Lower leg skin (tissue), 4 donors: ENCODE measurements around the gene CYTH2. TPM values are rescaled to one million over a fixed set of nuclear protein-coding genes. Genes with fewer than 3 reads are reported as not detected.
"Not testable (repeated sequence)": the region's sequence is repeated elsewhere in the genome, so short reads cannot be mapped to it uniquely, and the experiment has no call there.

ENCODE experiments used
- DNase-seq, 2 donors: peaks; one replicate each; pipeline ENCODE4 v3.0.0-alpha.2; 2019; ENCODE audit warnings: low spot score in 2 of 2
- H3K4me3 ChIP-seq: fragments of 200-600 bp; sonication (generic); 2 replicates; pipeline ENCODE4 v1.5.1; 2017; ENCODE audit warnings: mild to moderate bottlenecking, low read depth; ENCODE audit not compliant: poor library complexity, severe bottlenecking
- POLR2A ChIP-seq, 2 donors: fragments of 450-650 bp; IDR thresholded peaks; one replicate each; pipeline ENCODE4 v1.6.1; 2016 to 2017; ENCODE audit warnings: antibody characterized with exemption in 2 of 2, mild to moderate bottlenecking in 1 of 2, moderate library complexity in 1 of 2
- WGBS, 2 donors: methylation state at CpG; one replicate each; pipeline ENCODE4 v1.1.5; 2018; 5-methylcytosine and 5-hydroxymethylcytosine counted together
- intact Hi-C: fragments of 100-400 bp; cut with DNase I; formaldehyde crosslinking; loops from one replicate; pipeline ENCODE4 v1.15.0; 2023; ENCODE audit warnings: low total_unique reads
- total RNA-seq, 4 donors: library from RNA; depleted of rRNA; stranded (reverse); fragments of >200 nt; gene quantifications; one replicate each; pipeline ENCODE4 v1.1.0, GENCODE V29; 2016
- TF ChIP-seq, protein P1 (sequence below), 3 donors: fragments of 450-650 bp; IDR thresholded peaks; one replicate each; pipeline ENCODE4 v1.5.1; 2016; ENCODE audit warnings: antibody characterized with exemption in 3 of 3, mild to moderate bottlenecking in 3 of 3, moderate library complexity in 2 of 3

Gene CYTH2
- total RNA-seq, 4 donors from 2014 or later: 67.7 to 162 (median 78.2) TPM

DNA sequence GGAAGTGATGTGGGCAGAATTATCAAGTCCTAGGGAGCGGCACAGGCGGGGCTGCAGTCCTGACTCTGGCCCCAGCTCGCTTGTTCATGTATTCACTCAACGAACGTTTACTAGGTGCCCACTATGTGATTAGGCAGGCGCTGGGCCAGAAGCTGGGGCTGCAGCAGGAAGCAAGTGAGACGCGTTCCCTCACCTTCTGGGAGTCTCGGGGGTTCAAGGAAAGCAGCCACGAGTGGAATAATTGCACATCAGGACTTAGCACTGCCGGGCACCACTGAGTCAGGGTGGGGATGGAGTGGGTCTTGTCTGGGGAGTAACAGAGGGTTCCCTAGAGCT is 44.9 kb downstream of the CYTH2 start:
- no peak overlapping the region for H3K4me3 ChIP-seq
- intact Hi-C loops: no loop called here
- 50 to 58% methylated on average over 11 of the region's 11 CpGs for WGBS, 2 donors
- DNase-seq: no peak
- TF ChIP-seq POLR2A (IDR thresholded peaks at IDR 0.05): no peak
- TF ChIP-seq, protein P1, sequence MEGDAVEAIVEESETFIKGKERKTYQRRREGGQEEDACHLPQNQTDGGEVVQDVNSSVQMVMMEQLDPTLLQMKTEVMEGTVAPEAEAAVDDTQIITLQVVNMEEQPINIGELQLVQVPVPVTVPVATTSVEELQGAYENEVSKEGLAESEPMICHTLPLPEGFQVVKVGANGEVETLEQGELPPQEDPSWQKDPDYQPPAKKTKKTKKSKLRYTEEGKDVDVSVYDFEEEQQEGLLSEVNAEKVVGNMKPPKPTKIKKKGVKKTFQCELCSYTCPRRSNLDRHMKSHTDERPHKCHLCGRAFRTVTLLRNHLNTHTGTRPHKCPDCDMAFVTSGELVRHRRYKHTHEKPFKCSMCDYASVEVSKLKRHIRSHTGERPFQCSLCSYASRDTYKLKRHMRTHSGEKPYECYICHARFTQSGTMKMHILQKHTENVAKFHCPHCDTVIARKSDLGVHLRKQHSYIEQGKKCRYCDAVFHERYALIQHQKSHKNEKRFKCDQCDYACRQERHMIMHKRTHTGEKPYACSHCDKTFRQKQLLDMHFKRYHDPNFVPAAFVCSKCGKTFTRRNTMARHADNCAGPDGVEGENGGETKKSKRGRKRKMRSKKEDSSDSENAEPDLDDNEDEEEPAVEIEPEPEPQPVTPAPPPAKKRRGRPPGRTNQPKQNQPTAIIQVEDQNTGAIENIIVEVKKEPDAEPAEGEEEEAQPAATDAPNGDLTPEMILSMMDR (IDR thresholded peaks at IDR 0.05): no peak

DNA sequence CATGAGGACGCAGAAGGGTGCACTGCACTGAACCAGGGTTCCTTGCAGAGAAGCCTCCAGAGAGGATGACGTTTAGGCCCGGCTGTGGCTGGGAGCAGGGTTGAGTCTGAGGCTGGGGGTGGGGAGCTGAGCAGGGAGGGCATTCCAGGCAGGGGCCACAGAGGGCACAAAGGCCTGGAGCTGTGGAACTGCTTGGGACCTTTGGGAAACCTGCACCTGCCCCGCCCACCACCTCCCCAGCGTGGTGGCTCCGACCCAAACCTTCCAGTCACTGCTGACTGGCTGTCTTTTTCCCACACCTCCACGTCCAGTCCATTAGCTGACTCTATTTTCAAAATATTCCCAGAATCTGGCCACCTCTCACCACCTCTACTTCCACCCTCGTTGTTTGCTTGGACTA is 47.4 kb downstream of the CYTH2 start:
- TF ChIP-seq POLR2A (IDR thresholded peaks at IDR 0.05): no peak
- TF ChIP-seq, protein P1 (IDR thresholded peaks at IDR 0.05): no peak
- DNase-seq: no peak
- H3K4me3 ChIP-seq: no peak overlapping the region
- WGBS, 2 donors: 58 to 75% methylated on average over 8 of the region's 8 CpGs
- intact Hi-C loops: no loop called here

DNA sequence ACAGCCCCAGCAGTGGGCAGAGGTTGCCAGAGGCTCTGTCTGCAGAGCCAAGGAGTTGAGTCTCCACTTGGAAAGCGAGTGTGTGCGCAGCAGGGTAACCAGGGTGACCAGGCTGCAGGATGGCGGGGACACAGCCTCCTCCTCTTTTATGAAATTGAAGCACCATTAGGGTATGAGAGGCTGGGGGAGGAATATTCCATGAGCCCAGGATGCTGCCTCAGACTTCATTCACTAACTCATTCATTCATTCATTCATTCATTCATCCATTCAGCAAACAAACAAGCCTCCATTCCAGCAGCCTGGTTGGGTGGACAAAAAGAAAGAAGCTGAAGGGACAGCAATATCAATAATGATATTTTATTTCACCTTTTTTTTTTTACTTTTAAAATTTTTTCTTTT is 49.0 kb downstream of the CYTH2 start:
- no peak for DNase-seq
- TF ChIP-seq, protein P1 (IDR thresholded peaks at IDR 0.05): no peak
- TF ChIP-seq POLR2A (IDR thresholded peaks at IDR 0.05): no peak
- 76 to 84% methylated on average over 3 of the region's 3 CpGs for WGBS, 2 donors
- intact Hi-C loops: no loop called here
- no peak overlapping the region for H3K4me3 ChIP-seq

- H3K4me3 ChIP-seq, intact Hi-C loops, DNase-seq: not testable (repeated sequence)
- 84 to 90% methylated on average over 4 of the region's 4 CpGs for WGBS, 2 donors
Measured at GRCh38 chr19:48519426-48519825, 50.3 kb downstream of the CYTH2 start.

GRCh38 chr19:48520134-48520533 is 51.0 kb downstream of the CYTH2 start:
- H3K4me3 ChIP-seq: no peak overlapping the region
- TF ChIP-seq POLR2A (IDR thresholded peaks at IDR 0.05): no peak
- TF ChIP-seq, protein P1 (IDR thresholded peaks at IDR 0.05): no peak
- intact Hi-C loops: no loop called here
- WGBS, 2 donors: 69 to 71% methylated on average over 4 of the region's 4 CpGs
- no peak for DNase-seq

DNA sequence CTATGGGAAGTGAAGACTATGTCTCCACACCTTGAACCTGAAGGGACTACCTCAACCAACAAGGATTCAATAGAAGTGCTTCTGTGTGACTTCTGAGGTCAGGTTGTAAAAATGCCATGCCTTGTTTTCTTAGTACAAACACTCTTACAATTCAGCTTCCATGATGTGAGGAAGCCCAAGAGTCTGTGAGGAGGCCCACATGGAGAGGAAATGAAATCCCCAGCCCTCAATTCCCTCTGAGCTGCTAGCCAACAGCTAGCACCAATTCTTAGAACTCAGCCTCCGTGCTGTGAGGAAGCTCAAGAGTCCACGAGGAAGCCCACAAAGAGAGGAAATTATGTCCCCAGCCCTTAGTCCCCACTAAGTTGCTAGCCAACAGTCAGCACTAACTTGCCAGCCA is 55.1 kb downstream of the CYTH2 start:
- 81 to 88% methylated on average over 2 of the region's 2 CpGs for WGBS, 2 donors
- no peak for DNase-seq
- intact Hi-C loops: no loop called here
- H3K4me3 ChIP-seq: no peak overlapping the region
- TF ChIP-seq POLR2A (IDR thresholded peaks at IDR 0.05): no peak
- TF ChIP-seq, protein P1 (IDR thresholded peaks at IDR 0.05): no peak
